Activated CD4-positive, alpha-beta T cell treated with anti-CD3 and anti-CD28 coated beads, Interleukin-2, amount 10 ng/mL, durations not matched to agents 24 days and 14 days (primary cell): ENCODE measurements around the gene AK6. TPM values are rescaled to one million over a fixed set of nuclear protein-coding genes. Genes with fewer than 3 reads are reported as not detected.
"Not testable (repeated sequence)": the region's sequence is repeated elsewhere in the genome, so short reads cannot be mapped to it uniquely, and the experiment has no call there.

Experiments
- DNase-seq: peaks from one replicate; pipeline ENCODE4 v3.0.0; 2022
- H3K27ac Mint-ChIP-seq: one replicate; pipeline ENCODE4 v1.8.0; 2022; ENCODE audit warnings: mild to moderate bottlenecking, mixed read lengths
- H3K27me3 Mint-ChIP-seq: one replicate; pipeline ENCODE4 v1.8.0; 2022; ENCODE audit warnings: mixed read lengths
- H3K36me3 Mint-ChIP-seq: one replicate; pipeline ENCODE4 v1.8.0; 2022; ENCODE audit warnings: low read depth, mild to moderate bottlenecking, mixed read lengths
- H3K4me1 Mint-ChIP-seq: one replicate; pipeline ENCODE4 v1.8.0; 2021; ENCODE audit warnings: mixed read lengths
- H3K4me3 Mint-ChIP-seq: one replicate; pipeline ENCODE4 v1.8.0; 2022; ENCODE audit warnings: mild to moderate bottlenecking, moderate library complexity, mixed read lengths
- H3K9me3 Mint-ChIP-seq: one replicate; pipeline ENCODE4 v1.8.0; 2021; ENCODE audit warnings: mixed read lengths
- intact Hi-C: fragments of 100-400 bp; cut with micrococcal nuclease; formaldehyde crosslinking; loops from one replicate; pipeline ENCODE4 v1.15.1; 2023
- total RNA-seq: library from RNA; stranded (reverse); gene quantifications from 2 replicates; pipeline ENCODE4 v1.2.3, GENCODE V29; 2022

Gene AK6
- total RNA-seq, 1 donor from 2014 or later, result 66.7 TPM

DNA sequence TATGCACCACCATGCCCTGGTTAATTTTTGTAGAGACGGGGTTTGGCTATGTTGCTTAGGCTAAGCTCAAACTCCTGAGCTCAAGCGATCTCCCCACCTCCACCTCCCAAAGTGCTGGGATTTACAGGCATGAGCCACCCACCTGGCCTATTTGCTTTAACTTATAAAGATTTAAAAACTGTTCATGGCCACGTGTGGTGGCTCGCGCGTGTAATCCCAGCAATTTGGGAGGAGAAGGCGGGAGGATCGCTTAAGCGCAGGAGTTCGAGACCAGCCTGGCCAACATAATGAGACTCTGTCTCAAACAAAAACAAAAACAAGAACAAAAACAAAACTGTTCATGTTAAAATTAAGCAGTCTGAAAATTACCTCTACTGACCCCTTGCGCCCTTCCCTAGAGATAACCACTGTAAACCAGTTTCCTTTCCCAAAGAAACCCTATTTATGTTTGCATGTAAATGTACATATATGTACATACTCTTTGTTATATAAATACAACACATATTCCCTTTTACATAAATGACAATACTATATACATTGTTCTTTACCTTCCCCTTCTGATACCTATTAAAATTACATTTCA lies 1.5 kb downstream of the AK6 start:
- intact Hi-C loops, result no loop called here
- Mint-ChIP-seq H3K9me3 (no peaks in the 10 kb centered on the region), H3K4me1 (peaks cover 28% of the 10 kb centered on the region), H3K27me3 (no peaks in the 10 kb centered on the region), H3K4me3 (peak overlapping the region; percentile 95), H3K27ac (peak overlapping the region; percentile 97), H3K36me3 (peaks cover 38% of the 10 kb centered on the region)
- DNase-seq, result peak; percentile 57

DNA sequence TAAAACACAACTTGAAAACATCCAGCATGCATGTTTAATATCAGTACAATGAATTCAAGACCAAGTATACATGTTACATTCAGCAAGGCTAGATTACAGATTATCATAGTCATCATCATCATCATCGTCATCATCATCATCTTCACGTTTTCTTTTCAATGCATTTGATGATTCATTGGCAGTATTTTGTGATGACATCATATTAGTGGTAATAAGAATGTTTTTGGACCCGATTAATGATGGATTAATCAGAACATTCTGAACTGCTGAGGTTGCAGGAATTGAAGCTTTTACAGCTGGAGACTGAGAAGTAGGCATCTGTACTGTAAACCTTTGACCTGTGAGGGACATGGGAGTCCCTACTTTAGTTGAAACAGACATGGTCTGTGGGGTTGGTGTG lies 4.5 kb downstream of the AK6 start:
- no peak overlapping the region for H3K27ac Mint-ChIP-seq
- H3K36me3 Mint-ChIP-seq, result peaks cover 41% of the 10 kb centered on the region
- H3K27me3 Mint-ChIP-seq, result no peaks in the 10 kb centered on the region
- DNase-seq, result no peak
- no peak overlapping the region for H3K4me3 Mint-ChIP-seq
- intact Hi-C loops, result no loop called here
- peaks cover 26% of the 10 kb centered on the region for H3K4me1 Mint-ChIP-seq
- H3K9me3 Mint-ChIP-seq, result no peaks in the 10 kb centered on the region

DNA sequence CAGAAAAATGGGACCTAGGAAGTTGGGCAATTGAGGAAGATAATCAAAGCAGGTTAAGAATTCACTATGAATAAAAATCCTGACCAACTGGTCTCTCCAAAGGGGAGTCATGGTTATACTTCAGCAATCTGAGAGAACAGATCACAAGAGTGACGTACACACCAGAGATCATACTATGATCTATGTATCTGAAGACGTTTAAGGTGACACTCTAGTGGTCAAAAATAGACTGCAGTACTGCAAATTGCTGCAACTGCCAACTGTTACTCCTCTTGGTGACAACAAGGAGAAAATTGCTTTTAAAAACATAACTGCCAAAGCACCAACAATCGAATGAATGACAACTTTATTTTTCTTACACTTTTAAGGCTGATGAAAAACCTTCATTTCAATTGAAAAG lies 4.9 kb downstream of the AK6 start:
- Mint-ChIP-seq H3K27me3 (no peaks in the 10 kb centered on the region), H3K9me3 (no peaks in the 10 kb centered on the region), H3K36me3 (peaks cover 42% of the 10 kb centered on the region), H3K27ac (no peak overlapping the region), H3K4me3 (no peak overlapping the region), H3K4me1 (peaks cover 26% of the 10 kb centered on the region)
- DNase-seq, result peak; percentile 58
- intact Hi-C loops, result no loop called here

DNA sequence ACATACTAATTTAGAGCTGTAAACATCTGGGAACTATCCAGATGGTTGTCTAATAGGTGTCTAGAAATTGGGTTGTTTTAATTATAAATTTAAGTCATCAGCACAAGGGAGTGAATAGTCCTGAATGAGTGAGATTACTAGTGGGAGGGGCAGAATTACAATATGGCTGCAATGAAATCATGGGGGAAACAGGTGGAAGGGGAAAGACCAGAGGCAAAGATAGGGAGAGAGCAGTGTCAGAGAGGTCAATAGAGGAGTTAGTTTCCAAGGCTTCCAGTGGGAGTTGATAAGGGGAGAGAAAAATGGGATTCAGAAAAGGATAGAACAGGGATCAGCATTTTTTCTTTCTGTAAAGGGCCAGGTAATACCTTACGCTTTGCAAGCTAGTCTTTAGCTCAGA lies 8.9 kb downstream of the AK6 start:
- Mint-ChIP-seq H3K27ac (no peak overlapping the region), H3K4me1 (peaks cover 15% of the 10 kb centered on the region), H3K27me3 (no peaks in the 10 kb centered on the region), H3K36me3 (peaks cover 39% of the 10 kb centered on the region), H3K9me3 (no peaks in the 10 kb centered on the region), H3K4me3 (no peak overlapping the region)
- intact Hi-C loops, result no loop called here
- peak; percentile 32 for DNase-seq

GRCh38 chr5:69359699-69360098 lies 9.6 kb downstream of the AK6 start:
- peak; percentile 31 for DNase-seq
- intact Hi-C loops, result no loop called here
- H3K4me3 Mint-ChIP-seq, result no peak overlapping the region
- peaks cover 13% of the 10 kb centered on the region for H3K4me1 Mint-ChIP-seq
- H3K9me3 Mint-ChIP-seq, result no peaks in the 10 kb centered on the region
- peaks cover 33% of the 10 kb centered on the region for H3K36me3 Mint-ChIP-seq
- H3K27ac Mint-ChIP-seq, result no peak overlapping the region
- H3K27me3 Mint-ChIP-seq, result no peaks in the 10 kb centered on the region

GRCh38 chr5:69350664-69351063 lies 18.7 kb downstream of the AK6 start:
- no peak overlapping the region for H3K4me3 Mint-ChIP-seq
- no peaks in the 10 kb centered on the region for H3K4me1 Mint-ChIP-seq
- H3K27ac Mint-ChIP-seq, result no peak overlapping the region
- H3K36me3 Mint-ChIP-seq, result peaks cover 25% of the 10 kb centered on the region
- DNase-seq, result no peak
- H3K27me3 Mint-ChIP-seq, result no peaks in the 10 kb centered on the region
- intact Hi-C loops, result no loop called here
- no peaks in the 10 kb centered on the region for H3K9me3 Mint-ChIP-seq

DNA sequence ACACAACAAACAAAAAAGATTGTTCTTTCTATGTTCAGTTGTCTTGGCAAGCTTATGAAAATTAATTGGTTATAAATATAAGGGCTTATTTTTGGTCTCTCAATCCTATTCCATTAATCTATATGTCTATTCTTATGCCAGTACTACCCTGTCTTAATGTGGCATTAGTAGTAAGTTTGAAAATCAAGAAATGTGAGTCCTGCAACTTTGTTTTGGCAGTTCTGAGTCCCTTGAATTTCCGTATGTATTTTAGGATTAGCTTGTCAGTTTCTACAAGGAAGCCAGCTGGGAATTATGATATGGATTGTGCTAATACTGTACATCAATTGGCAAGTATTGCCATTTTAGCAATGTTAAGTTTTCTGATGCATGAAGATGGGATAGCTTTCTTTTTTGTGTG lies 26.2 kb downstream of the AK6 start:
- no peaks in the 10 kb centered on the region for H3K27me3 Mint-ChIP-seq
- no peaks in the 10 kb centered on the region for H3K4me1 Mint-ChIP-seq
- no peak overlapping the region for H3K4me3 Mint-ChIP-seq

GRCh38 chr5:69341520-69342161 lies 27.7 kb downstream of the AK6 start:
- Mint-ChIP-seq H3K27me3 (no peaks in the 10 kb centered on the region), H3K4me3 (no peak overlapping the region), H3K27ac (no peak overlapping the region), H3K4me1 (no peaks in the 10 kb centered on the region), H3K36me3 (no peaks in the 10 kb centered on the region), H3K9me3 (no peaks in the 10 kb centered on the region)
- intact Hi-C loops, result no loop called here
- no peak for DNase-seq

More for the DNA sequence above, 26.2 kb downstream of the AK6 start:
- intact Hi-C loops, result no loop called here
- no peaks in the 10 kb centered on the region for H3K36me3 Mint-ChIP-seq
- no peak for DNase-seq
- no peak overlapping the region for H3K27ac Mint-ChIP-seq
- no peaks in the 10 kb centered on the region for H3K9me3 Mint-ChIP-seq

- H3K4me1 Mint-ChIP-seq, result peaks cover 14% of the 10 kb centered on the region
- H3K36me3 Mint-ChIP-seq, result peaks cover 3% of the 10 kb centered on the region
- H3K4me3 Mint-ChIP-seq, result no peak overlapping the region
- H3K27me3 Mint-ChIP-seq, result no peaks in the 10 kb centered on the region
- DNase-seq, result no peak
- peaks cover 4% of the 10 kb centered on the region for H3K9me3 Mint-ChIP-seq
- intact Hi-C loops, result loop anchor here (2.0 kb wide), 1 partner anchor 101 kb away; the partner anchor contains the start of gene CDK7
- no peak overlapping the region for H3K27ac Mint-ChIP-seq
These were observed 33.9 kb downstream of the AK6 start for GRCh38 chr5:69335341-69335935.

- Mint-ChIP-seq H3K4me3 (no peak overlapping the region), H3K9me3 (peaks cover 4% of the 10 kb centered on the region), H3K27me3 (no peaks in the 10 kb centered on the region), H3K36me3 (peaks cover 5% of the 10 kb centered on the region), H3K27ac (peak overlapping the region; percentile 3), H3K4me1 (peaks cover 17% of the 10 kb centered on the region)
- peak; percentile 93 for DNase-seq
- intact Hi-C loops, result loop anchor here (1.0 to 2.0 kb wide), 2 partner anchors 100 to 293 kb away; partner anchors contain the start of gene CDK7
These were observed 34.5 kb downstream of the AK6 start for GRCh38 chr5:69334793-69335268.

GRCh38 chr5:69333668-69334315 lies 35.5 kb downstream of the AK6 start:
- not testable (repeated sequence) for H3K9me3 Mint-ChIP-seq, H3K4me3 Mint-ChIP-seq, H3K27ac Mint-ChIP-seq, H3K27me3 Mint-ChIP-seq, H3K36me3 Mint-ChIP-seq
- peak; percentile 56 for DNase-seq
- intact Hi-C loops, result loop anchor here (1.0 to 2.0 kb wide), 2 partner anchors 99 to 291 kb away; partner anchors contain the start of gene CDK7
- H3K4me1 Mint-ChIP-seq, result peaks cover 17% of the 10 kb centered on the region

GRCh38 chr5:69331528-69332445 lies 37.5 kb downstream of the AK6 start:
- intact Hi-C loops, result loop anchor here (1.0 kb wide), 3 partner anchors 38 to 238 kb away; partner anchors contain the start of genes AK6, CENPH, RAD17 and TAF9
- H3K9me3 Mint-ChIP-seq, result peaks cover 4% of the 10 kb centered on the region
- H3K4me3 Mint-ChIP-seq, result peak overlapping the region; percentile 90
- H3K4me1 Mint-ChIP-seq, result peaks cover 17% of the 10 kb centered on the region
- DNase-seq, result peak; percentile 61
- H3K27me3 Mint-ChIP-seq, result no peaks in the 10 kb centered on the region
- H3K27ac Mint-ChIP-seq, result peak overlapping the region; percentile 66
- H3K36me3 Mint-ChIP-seq, result peaks cover 5% of the 10 kb centered on the region

DNA sequence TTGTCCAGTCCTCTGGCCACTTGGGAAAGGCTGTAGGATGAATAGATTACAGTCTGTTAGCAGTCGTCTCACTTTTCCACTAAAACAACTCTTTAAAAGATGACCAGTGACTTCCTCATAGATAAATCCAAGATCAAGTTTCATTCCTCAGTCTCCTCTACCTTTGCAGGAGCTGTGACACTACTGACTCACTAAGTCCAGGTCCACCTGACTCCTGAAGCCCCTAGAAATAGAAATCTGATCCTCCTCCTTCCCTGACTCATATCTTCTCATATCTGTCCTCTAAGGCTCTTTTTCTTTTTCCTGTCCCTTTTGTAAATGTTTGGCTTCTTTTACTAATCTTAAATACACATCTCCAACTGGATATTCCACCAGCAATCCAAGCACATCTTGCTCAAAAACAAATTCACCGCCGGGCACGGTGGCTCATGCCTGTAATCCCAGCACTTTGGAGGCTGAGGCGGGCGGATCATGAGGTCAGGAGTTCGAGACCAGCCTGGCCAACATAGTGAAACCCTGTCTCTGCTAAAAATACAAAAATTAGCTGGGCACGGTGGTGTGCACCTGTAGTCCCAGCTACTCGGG lies 39.3 kb downstream of the AK6 start:
- Mint-ChIP-seq H3K4me3 (no peak overlapping the region), H3K27me3 (no peaks in the 10 kb centered on the region), H3K27ac (no peak overlapping the region), H3K4me1 (peaks cover 17% of the 10 kb centered on the region), H3K9me3 (peaks cover 4% of the 10 kb centered on the region), H3K36me3 (peaks cover 5% of the 10 kb centered on the region)
- no peak for DNase-seq
- intact Hi-C loops, result no loop called here
